Subcutaneous adipose tissue (tissue), 4 donors: ENCODE measurements around the gene LGI1. TPM values are rescaled to one million over a fixed set of nuclear protein-coding genes. Genes with fewer than 3 reads are reported as not detected.

Experiments used
- CTCF ChIP-seq: fragments of 450-650 bp; IDR thresholded peaks from one replicate; pipeline ENCODE4 v1.5.1; 2016; ENCODE audit warnings: low read depth, mild to moderate bottlenecking, control low read depth, antibody characterized with exemption, moderate library complexity
- total RNA-seq, 4 donors: library from RNA; depleted of rRNA; stranded (reverse); fragments of >200 nt; gene quantifications; one replicate each; pipeline ENCODE4 v1.1.0, GENCODE V29; 2016

LGI1 gene
- under 1 TPM in 2 of 4 donors, not detected in 2; 0.66 to 0.68 TPM for total RNA-seq

- TF ChIP-seq CTCF, result no peak
Observed at GRCh38 chr10:93757801-93758507, at the start of gene LGI1. TSS of gene LGI1 (plus strand) at chr10:93757936. CDS start at chr10:93758145, 209 bp downstream.

- TF ChIP-seq CTCF, result no peak
Observed at GRCh38 chr10:93710333-93710909, 47.3 kb upstream of the LGI1 start.

GRCh38 chr10:93711891-93712290 lies 45.8 kb upstream of the LGI1 start:
- no peak for TF ChIP-seq CTCF

- no peak for TF ChIP-seq CTCF
Observed at GRCh38 chr10:93712593-93712992, 45.1 kb upstream of the LGI1 start.

- no peak for TF ChIP-seq CTCF
Observed at GRCh38 chr10:93715345-93715744, 42.4 kb upstream of the LGI1 start.

- TF ChIP-seq CTCF, result no peak
Observed at GRCh38 chr10:93716766-93717165, 41.0 kb upstream of the LGI1 start.

- TF ChIP-seq CTCF, result no peak
Observed at GRCh38 chr10:93718937-93719725, 38.6 kb upstream of the LGI1 start.
